ENCODE measurements around the gene CDC42BPB. TPM values are rescaled to one million over a fixed set of nuclear protein-coding genes. Genes with fewer than 3 reads are reported as not detected.

CDC42BPB gene
- total RNA-seq, 4 donors from 2014 or later: 90.7 to 153 (median 101) TPM

DNA sequence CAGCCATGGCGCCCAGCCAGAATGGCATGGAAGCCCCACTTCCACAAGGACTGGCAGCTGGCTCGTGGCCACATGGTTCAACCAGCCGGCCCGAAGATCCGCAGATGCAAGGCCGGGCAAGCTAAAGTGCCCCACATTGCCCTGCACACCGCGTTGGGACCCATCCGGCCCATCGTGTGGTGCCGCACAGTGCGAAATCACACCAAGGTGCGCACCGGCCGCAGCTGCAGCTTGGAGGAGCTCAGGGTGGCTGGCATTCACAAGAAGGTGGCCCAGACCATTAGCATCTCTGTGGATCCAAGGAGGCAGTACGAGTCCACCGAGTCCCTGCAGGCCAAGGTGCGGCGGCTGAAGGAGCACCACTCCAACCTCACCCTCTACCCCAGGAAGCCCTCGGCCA, 15.9 kb downstream of the CDC42BPB start:
- no peak overlapping the region for H3K4me3 ChIP-seq (replicated peaks in 1 of 3)
- WGBS, 2 donors: 96 to 98% methylated on average over 13 to 20 of the region's 20 CpGs
- peaks cover 13 to 16% of the 10 kb centered on the region in 2 donors for H3K4me1 ChIP-seq
- no peak overlapping the region for H3K27ac ChIP-seq
- no peaks in the 10 kb centered on the region for H3K9me3 ChIP-seq
- TF ChIP-seq, protein P1, sequence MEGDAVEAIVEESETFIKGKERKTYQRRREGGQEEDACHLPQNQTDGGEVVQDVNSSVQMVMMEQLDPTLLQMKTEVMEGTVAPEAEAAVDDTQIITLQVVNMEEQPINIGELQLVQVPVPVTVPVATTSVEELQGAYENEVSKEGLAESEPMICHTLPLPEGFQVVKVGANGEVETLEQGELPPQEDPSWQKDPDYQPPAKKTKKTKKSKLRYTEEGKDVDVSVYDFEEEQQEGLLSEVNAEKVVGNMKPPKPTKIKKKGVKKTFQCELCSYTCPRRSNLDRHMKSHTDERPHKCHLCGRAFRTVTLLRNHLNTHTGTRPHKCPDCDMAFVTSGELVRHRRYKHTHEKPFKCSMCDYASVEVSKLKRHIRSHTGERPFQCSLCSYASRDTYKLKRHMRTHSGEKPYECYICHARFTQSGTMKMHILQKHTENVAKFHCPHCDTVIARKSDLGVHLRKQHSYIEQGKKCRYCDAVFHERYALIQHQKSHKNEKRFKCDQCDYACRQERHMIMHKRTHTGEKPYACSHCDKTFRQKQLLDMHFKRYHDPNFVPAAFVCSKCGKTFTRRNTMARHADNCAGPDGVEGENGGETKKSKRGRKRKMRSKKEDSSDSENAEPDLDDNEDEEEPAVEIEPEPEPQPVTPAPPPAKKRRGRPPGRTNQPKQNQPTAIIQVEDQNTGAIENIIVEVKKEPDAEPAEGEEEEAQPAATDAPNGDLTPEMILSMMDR (IDR thresholded peaks at IDR 0.05): no peak
- no peak for TF ChIP-seq POLR2A (IDR thresholded peaks at IDR 0.05)
- no peaks in the 10 kb centered on the region for H3K27me3 ChIP-seq
- intact Hi-C loops (cut with DNase I): no loop called here
- no peaks in the 10 kb centered on the region for H3K36me3 ChIP-seq
- no peak for DNase-seq

DNA sequence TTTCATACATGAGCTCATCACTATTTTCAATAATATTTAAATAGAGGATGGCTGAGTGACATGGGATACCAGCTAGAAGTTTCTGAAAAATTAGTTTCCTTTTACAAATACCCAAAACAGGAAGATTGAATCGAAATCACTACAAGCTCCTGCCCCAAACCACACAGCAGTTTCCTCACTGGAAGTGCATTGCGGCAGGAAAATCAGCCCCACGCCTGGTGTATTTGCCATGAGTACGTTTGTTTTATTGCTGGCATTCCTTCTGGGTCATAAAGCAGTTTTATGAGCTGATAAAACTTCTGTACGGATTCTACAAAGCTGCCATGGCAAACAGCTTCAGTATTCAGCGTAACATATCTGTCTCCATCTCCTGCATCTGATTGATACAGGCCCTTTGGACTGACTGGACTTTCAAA, 23.7 kb downstream of the CDC42BPB start:
- Histone ChIP-seq H3K27me3 (no peaks in the 10 kb centered on the region), H3K4me3 (replicated peaks in 1 of 3) (no peak overlapping the region), H3K9me3 (no peaks in the 10 kb centered on the region), H3K27ac (no peak overlapping the region), H3K4me1 (peaks cover 3 to 11% of the 10 kb centered on the region in 2 donors), H3K36me3 (no peaks in the 10 kb centered on the region)
- intact Hi-C loops (cut with DNase I): no loop called here
- TF ChIP-seq POLR2A (IDR thresholded peaks at IDR 0.05): no peak
- TF ChIP-seq, protein P1 (IDR thresholded peaks at IDR 0.05): no peak
- 76 to 87% methylated on average over 6 of the region's 6 CpGs for whole genome bisulfite sequencing, 2 donors
- no peak for DNase-seq

DNA sequence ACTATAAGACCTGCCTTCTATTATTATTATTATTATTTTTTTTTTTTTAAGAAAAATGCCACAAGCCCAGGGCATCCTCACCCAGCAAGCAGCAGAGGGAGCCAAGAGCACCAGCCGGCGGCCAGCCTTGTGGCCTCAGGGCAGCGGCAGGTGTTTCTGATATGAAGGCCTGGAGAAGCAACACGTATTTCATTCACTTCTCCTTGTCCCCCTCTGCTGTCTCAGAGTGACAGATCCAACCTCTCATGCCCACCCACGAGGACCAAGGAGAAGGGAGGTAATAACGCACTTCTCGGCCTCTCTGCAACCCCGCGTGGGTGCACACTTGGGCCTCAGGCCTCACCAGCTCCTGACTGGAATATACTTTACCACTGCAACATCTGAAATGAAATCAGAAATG, 25.4 kb downstream of the CDC42BPB start:
- no peaks in the 10 kb centered on the region for H3K9me3 ChIP-seq
- H3K27ac ChIP-seq: no peak overlapping the region
- TF ChIP-seq, protein P1 (IDR thresholded peaks at IDR 0.05): no peak
- TF ChIP-seq POLR2A (IDR thresholded peaks at IDR 0.05): no peak
- no peaks in the 10 kb centered on the region for H3K27me3 ChIP-seq
- H3K4me3 ChIP-seq (replicated peaks in 1 of 3): no peak overlapping the region
- intact Hi-C loops (cut with DNase I): no loop called here
- WGBS, 2 donors: 84 to 90% methylated on average over 9 of the region's 9 CpGs
- DNase-seq: no peak
- H3K36me3 ChIP-seq: no peaks in the 10 kb centered on the region
- H3K4me1 ChIP-seq: peaks cover 3 to 16% of the 10 kb centered on the region in 2 donors

DNA sequence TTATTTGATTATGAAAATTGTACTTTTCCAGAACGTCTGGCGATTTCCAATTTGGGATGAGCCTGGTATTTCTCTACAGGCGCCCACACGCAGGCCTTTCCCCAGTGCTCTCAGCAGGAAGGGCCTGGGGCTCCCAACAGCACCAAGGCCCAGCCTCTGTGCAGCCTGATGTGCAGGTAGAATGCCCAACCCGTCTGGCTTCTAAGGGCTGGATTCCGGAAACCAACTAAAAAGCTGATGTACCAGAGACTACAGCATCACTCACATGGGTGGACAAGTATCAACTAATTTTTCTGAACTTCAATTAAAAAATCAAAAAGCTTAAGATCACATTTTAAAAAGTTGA, 25.8 kb downstream of the CDC42BPB start:
- Histone ChIP-seq H3K27ac (no peak overlapping the region), H3K4me3 (replicated peaks in 1 of 3) (no peak overlapping the region), H3K36me3 (no peaks in the 10 kb centered on the region), H3K4me1 (peaks cover 3 to 16% of the 10 kb centered on the region in 2 donors), H3K27me3 (no peaks in the 10 kb centered on the region), H3K9me3 (no peaks in the 10 kb centered on the region)
- intact Hi-C loops (cut with DNase I): no loop called here
- 84 to 86% methylated on average over 6 of the region's 6 CpGs for WGBS, 2 donors
- TF ChIP-seq POLR2A (IDR thresholded peaks at IDR 0.05): no peak
- TF ChIP-seq, protein P1 (IDR thresholded peaks at IDR 0.05): no peak
- no peak for DNase-seq

DNA sequence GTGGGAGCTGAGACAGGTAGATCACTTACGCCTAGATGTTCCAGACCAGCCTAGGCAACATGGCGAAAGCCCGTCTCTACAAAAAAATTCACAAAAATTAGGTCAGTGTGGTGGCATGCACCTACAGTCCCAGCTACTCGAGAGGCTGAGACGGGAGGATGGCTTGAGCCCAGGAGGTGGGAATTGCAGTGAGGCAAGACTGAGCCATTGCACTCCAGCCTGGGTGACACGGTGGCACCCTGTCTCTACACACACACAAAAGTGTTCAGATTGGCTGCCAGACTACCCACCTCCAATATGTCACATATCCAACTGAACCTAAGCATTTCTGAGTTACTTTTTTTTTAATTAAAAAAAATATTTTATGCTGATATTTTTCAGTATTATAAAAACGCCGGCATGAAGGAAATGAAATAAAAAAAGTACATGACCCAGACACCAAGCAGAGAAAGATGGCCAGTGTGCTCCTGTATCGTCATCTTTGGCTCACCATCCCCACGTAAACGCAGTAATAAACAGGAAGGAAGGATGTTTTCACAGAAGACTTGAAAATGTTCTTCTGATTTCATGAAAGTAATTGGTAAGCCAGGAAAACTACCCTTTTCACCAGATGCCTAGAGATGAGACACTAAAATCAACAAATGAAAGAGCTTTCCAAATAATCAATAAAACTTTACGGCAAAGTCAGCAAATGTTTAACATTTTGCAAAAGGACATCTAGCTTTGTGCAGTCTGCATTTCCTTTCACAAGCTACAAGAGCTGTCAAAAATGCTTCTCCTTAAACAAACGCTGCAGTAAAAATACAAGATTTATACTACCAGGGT, 26.4 kb downstream of the CDC42BPB start:
- TF ChIP-seq POLR2A (IDR thresholded peaks at IDR 0.05): no peak
- TF ChIP-seq, protein P1 (IDR thresholded peaks at IDR 0.05): no peak
- peaks cover 3 to 16% of the 10 kb centered on the region in 2 donors for H3K4me1 ChIP-seq
- H3K27me3 ChIP-seq: no peaks in the 10 kb centered on the region
- 80 to 83% methylated on average over 13 of the region's 13 CpGs for WGBS, 2 donors
- no peak overlapping the region for H3K27ac ChIP-seq
- H3K4me3 ChIP-seq (replicated peaks in 1 of 3): no peak overlapping the region
- no peak for DNase-seq
- no peaks in the 10 kb centered on the region for H3K36me3 ChIP-seq
- H3K9me3 ChIP-seq: no peaks in the 10 kb centered on the region
- intact Hi-C loops (cut with DNase I): no loop called here
